Esophagus muscularis mucosa (tissue), 4 donors: ENCODE measurements around the gene DBH. TPM values are rescaled to one million over a fixed set of nuclear protein-coding genes. Genes with fewer than 3 reads are reported as not detected.

Source experiments
- DNase-seq: peaks from one replicate; pipeline ENCODE4 v3.0.0-alpha.2; 2017; ENCODE audit errors: extremely low spot score
- H3K27ac ChIP-seq, 4 donors: fragments of 200-600 bp; sonication (generic); replicated peaks in 1 of 4; 1 replicate in 3 of 4; 2 replicates in 1 of 4; pipeline ENCODE4 v1.5.1; 2016 to 2019; ENCODE audit warnings: mild to moderate bottlenecking in 1 of 4
- H3K27me3 ChIP-seq, 4 donors: fragments of 200-600 bp; sonication (generic); one replicate each; pipeline versions ENCODE4 v1.5.1 to v1.6.0; 2016 to 2019
- H3K36me3 ChIP-seq, 4 donors: fragments of 200-600 bp; sonication (generic); one replicate each; pipeline ENCODE4 v1.5.1; 2016 to 2019
- H3K4me1 ChIP-seq, 4 donors: fragments of 200-600 bp; sonication (generic); one replicate each; pipeline ENCODE4 v1.5.1; 2016 to 2019
- H3K4me3 ChIP-seq, 4 donors: fragments of 200-600 bp; sonication (generic); 1 replicate in 2 of 4; 2 replicates in 2 of 4; pipeline ENCODE4 v1.5.1; 2016 to 2019; ENCODE audit warnings: mild to moderate bottlenecking in 4 of 4, moderate library complexity in 1 of 4
- H3K9me3 ChIP-seq, 4 donors: fragments of 200-600 bp; sonication (generic); 1 replicate in 3 of 4; 2 replicates in 1 of 4; pipeline ENCODE4 v1.5.1; 2016 to 2019
- EP300 ChIP-seq: sonication (generic); formaldehyde crosslinking; IDR thresholded peaks from one replicate; pipeline ENCODE4 v1.6.1; 2017; ENCODE audit warnings: antibody characterized with exemption
- POLR2A ChIP-seq: fragments of 450-650 bp; IDR thresholded peaks from one replicate; pipeline ENCODE4 v1.6.1; 2017; ENCODE audit warnings: antibody characterized with exemption, moderate library complexity, mild to moderate bottlenecking, low read depth
- POLR2AphosphoS5 ChIP-seq, 2 donors: sonication (generic); formaldehyde crosslinking; IDR thresholded peaks; one replicate each; pipeline ENCODE4 v1.6.1; 2017; ENCODE audit warnings: antibody characterized with exemption in 2 of 2
- WGBS: methylation state at CpG from one replicate; pipeline ENCODE4 v1.1.5; 2018; 5-methylcytosine and 5-hydroxymethylcytosine counted together
- intact Hi-C: fragments of 100-400 bp; cut with DNase I; formaldehyde crosslinking; loops from one replicate; pipeline ENCODE4 v1.15.1; 2023
- total RNA-seq, 4 donors: library from RNA; depleted of rRNA; stranded (reverse); fragments of >200 nt; gene quantifications; one replicate each; pipeline versions ENCODE4 v1.1.0 to v1.2.1, GENCODE V29; 2016
- TF ChIP-seq, protein P1 (sequence below), 3 experiments: fragments of 200-600 bp in 2 of 3; fragments of 450-650 bp in 1 of 3; sonication (generic) in 2 of 3; IDR thresholded peaks; one replicate each; pipeline ENCODE4 v1.5.1; 2017 to 2019; ENCODE audit warnings: antibody characterized with exemption in 3 of 3, mild to moderate bottlenecking in 2 of 3, moderate library complexity in 1 of 3

DBH gene
- total RNA-seq, 4 donors from 2014 or later = 0.06 TPM; not detected in 3

DNA sequence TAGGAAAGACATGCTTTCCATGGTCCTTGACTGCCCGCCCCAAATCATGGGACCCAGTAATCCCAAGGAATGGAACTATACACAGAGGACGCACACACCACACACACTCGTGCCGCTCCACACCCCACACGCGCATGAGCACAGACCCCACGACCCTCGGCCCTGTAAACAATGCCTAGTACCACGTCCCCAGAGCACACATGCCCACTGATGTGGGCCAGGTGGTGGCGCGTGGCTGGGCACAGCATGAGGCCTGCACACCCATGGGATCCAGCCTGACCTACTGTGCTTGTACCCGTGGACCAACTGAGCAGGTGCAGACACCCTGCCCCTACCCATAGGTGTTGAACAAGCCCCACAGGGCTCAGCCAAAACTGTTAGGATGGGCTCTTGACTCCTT, 739 bp downstream of the DBH start:
- H3K36me3 ChIP-seq = no peaks in the 10 kb centered on the region
- intact Hi-C loops = no loop called here
- 89% methylated on average over 8 of the region's 12 CpGs for WGBS
- TF ChIP-seq POLR2A (no peak), POLR2AphosphoS5 (IDR thresholded peaks at IDR 0.05) (no peak), EP300 (no peak)
- TF ChIP-seq, protein P1, sequence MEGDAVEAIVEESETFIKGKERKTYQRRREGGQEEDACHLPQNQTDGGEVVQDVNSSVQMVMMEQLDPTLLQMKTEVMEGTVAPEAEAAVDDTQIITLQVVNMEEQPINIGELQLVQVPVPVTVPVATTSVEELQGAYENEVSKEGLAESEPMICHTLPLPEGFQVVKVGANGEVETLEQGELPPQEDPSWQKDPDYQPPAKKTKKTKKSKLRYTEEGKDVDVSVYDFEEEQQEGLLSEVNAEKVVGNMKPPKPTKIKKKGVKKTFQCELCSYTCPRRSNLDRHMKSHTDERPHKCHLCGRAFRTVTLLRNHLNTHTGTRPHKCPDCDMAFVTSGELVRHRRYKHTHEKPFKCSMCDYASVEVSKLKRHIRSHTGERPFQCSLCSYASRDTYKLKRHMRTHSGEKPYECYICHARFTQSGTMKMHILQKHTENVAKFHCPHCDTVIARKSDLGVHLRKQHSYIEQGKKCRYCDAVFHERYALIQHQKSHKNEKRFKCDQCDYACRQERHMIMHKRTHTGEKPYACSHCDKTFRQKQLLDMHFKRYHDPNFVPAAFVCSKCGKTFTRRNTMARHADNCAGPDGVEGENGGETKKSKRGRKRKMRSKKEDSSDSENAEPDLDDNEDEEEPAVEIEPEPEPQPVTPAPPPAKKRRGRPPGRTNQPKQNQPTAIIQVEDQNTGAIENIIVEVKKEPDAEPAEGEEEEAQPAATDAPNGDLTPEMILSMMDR (IDR thresholded peaks at IDR 0.05) = no peak
- H3K9me3 ChIP-seq = no peaks in the 10 kb centered on the region
- H3K27me3 ChIP-seq = peaks cover 0 to 90% (median 5%) of the 10 kb centered on the region in 4 donors
- H3K27ac ChIP-seq = no peak overlapping the region
- H3K4me3 ChIP-seq = no peak overlapping the region
- DNase-seq = no peak
- peaks cover 0 to 10% (median 6%) of the 10 kb centered on the region in 4 donors for H3K4me1 ChIP-seq

DNA sequence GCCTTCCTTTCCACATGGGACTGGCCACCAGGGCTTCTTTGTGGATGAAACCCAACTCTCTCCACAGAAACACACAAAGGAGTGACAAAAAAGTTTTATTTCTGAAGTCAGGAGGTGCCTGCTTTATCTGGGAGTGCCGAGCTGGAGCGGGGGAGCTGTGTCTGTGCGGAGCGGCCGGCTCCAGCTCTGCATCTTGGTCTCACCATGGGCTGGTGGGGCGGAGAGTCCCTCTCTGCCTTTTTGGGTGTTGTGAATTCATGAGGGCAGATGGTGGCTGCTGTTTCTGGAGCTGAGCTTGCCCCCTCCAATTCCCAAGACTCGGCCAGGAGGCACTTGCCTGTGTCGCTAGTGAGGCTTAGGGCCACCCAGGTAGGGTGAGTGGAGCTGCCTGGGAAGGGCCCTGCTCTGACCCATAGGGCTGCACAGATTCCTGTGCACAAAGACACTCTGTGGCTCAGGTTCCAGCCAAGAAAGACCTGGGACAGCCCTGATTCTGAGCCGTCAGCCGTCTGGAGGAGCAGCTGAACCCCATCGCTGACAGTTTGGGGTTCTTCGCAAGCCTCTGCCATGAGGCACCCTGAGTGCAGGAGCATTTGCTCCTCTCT, 1.4 kb downstream of the DBH start:
- no peaks in the 10 kb centered on the region for H3K36me3 ChIP-seq
- no CpG with 5 or more reads among the region's 12 CpGs for WGBS
- H3K4me3 ChIP-seq = no peak overlapping the region
- intact Hi-C loops = no loop called here
- H3K27ac ChIP-seq = no peak overlapping the region
- TF ChIP-seq POLR2A (no peak), EP300 (no peak), POLR2AphosphoS5 (IDR thresholded peaks at IDR 0.05) (no peak)
- TF ChIP-seq, protein P1 (IDR thresholded peaks at IDR 0.05) = no peak
- H3K27me3 ChIP-seq = peaks cover 0 to 88% (median 5%) of the 10 kb centered on the region in 4 donors
- H3K9me3 ChIP-seq = no peaks in the 10 kb centered on the region
- DNase-seq = no peak
- H3K4me1 ChIP-seq = peaks cover 0 to 10% (median 6%) of the 10 kb centered on the region in 4 donors

- Histone ChIP-seq H3K27me3 (peaks cover 0 to 86% (median 5%) of the 10 kb centered on the region in 4 donors), H3K9me3 (no peaks in the 10 kb centered on the region), H3K4me3 (no peak overlapping the region), H3K36me3 (no peaks in the 10 kb centered on the region), H3K27ac (no peak overlapping the region), H3K4me1 (peaks cover 0 to 10% (median 6%) of the 10 kb centered on the region in 4 donors)
- no peak for DNase-seq
- WGBS = 59% methylated on average over 8 of the region's 8 CpGs
- intact Hi-C loops = no loop called here
- TF ChIP-seq, protein P1 (IDR thresholded peaks at IDR 0.05) = no peak
- TF ChIP-seq EP300 = no peak
- TF ChIP-seq POLR2AphosphoS5 (IDR thresholded peaks at IDR 0.05) = no peak
- TF ChIP-seq POLR2A = no peak
Measured at GRCh38 chr9:133638076-133638475, 1.9 kb downstream of the DBH start.

DNA sequence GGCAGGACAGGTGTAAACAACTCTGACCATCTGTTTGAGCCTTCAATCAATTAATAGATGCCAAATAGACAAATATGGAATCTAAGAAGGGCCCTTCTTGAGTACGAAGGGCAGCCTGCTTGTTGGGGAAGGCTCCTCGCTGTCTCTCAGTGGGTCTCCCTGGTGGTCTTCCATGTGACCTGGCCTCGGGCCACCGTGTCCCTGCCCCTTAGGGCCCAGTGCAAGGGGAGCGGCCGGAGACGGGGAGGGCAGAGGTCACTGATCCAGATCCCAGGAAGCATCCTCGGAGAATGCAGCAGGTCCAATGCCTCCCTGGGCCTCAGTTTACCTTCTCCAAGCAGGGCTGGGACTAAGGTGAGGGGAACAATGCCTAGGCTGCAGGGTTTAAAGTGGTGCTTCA, 2.5 kb downstream of the DBH start:
- Histone ChIP-seq H3K36me3 (no peaks in the 10 kb centered on the region), H3K9me3 (no peaks in the 10 kb centered on the region), H3K4me3 (no peak overlapping the region), H3K27ac (no peak overlapping the region), H3K27me3 (peaks cover 0 to 86% (median 4%) of the 10 kb centered on the region in 4 donors), H3K4me1 (peaks cover 0 to 7% (median 5%) of the 10 kb centered on the region in 4 donors)
- TF ChIP-seq POLR2A (no peak), POLR2AphosphoS5 (IDR thresholded peaks at IDR 0.05) (no peak), EP300 (no peak)
- TF ChIP-seq, protein P1 (IDR thresholded peaks at IDR 0.05) = no peak
- WGBS = 80% methylated on average over 1 of the region's 8 CpGs
- intact Hi-C loops = no loop called here
- no peak for DNase-seq

- no peak for TF ChIP-seq POLR2AphosphoS5 (IDR thresholded peaks at IDR 0.05)
- TF ChIP-seq, protein P1 (IDR thresholded peaks at IDR 0.05) = no peak
- no peak for TF ChIP-seq EP300
- no peak for TF ChIP-seq POLR2A
- Histone ChIP-seq H3K27me3 (peaks cover 0 to 84% (median under 1%) of the 10 kb centered on the region in 4 donors), H3K36me3 (no peaks in the 10 kb centered on the region), H3K4me3 (no peak overlapping the region), H3K27ac (no peak overlapping the region), H3K9me3 (no peaks in the 10 kb centered on the region), H3K4me1 (peaks cover 0 to under 1% (median 0%) of the 10 kb centered on the region in 4 donors)
- no peak for DNase-seq
- 92% methylated on average over 4 of the region's 8 CpGs for WGBS
- intact Hi-C loops = no loop called here
Measured at GRCh38 chr9:133639613-133640012, 3.5 kb downstream of the DBH start.
